ENCODE data around the gene BTBD2. TPM values are rescaled to one million over a fixed set of nuclear protein-coding genes. Genes with fewer than 3 reads are reported as not detected.

BTBD2 gene
- total RNA-seq, 1 donor from 2014 or later = 61.4 TPM

- no peak for DNase-seq (ENCODE audit: low spot score)
Observed at GRCh38 chr19:1987197-1988187, 28.0 kb downstream of the BTBD2 start.

- no peak for DNase-seq (ENCODE audit: low spot score)
Observed at GRCh38 chr19:1986357-1987162, 29.0 kb downstream of the BTBD2 start.

GRCh38 chr19:1985588-1986356 lies 29.7 kb downstream of the BTBD2 start:
- no peak for DNase-seq (ENCODE audit: low spot score)

GRCh38 chr19:1984357-1984756 lies 31.2 kb downstream of the BTBD2 start:
- no peak for DNase-seq (ENCODE audit: low spot score)

GRCh38 chr19:1981253-1981652 lies 34.3 kb downstream of the BTBD2 start:
- no peak for DNase-seq (ENCODE audit: low spot score)

- no peak for DNase-seq (ENCODE audit: low spot score)
Observed at GRCh38 chr19:1980809-1981181, 34.7 kb downstream of the BTBD2 start.

GRCh38 chr19:1980091-1980808 lies 35.3 kb downstream of the BTBD2 start:
- DNase-seq (ENCODE audit: low spot score) = no peak

GRCh38 chr19:1979642-1980041 lies 35.9 kb downstream of the BTBD2 start:
- no peak for DNase-seq (ENCODE audit: low spot score)

GRCh38 chr19:1979017-1979416 lies 36.5 kb downstream of the BTBD2 start:
- no peak for DNase-seq (ENCODE audit: low spot score)

- DNase-seq (ENCODE audit: low spot score) = no peak
Observed at GRCh38 chr19:1978346-1978894, 37.1 kb downstream of the BTBD2 start.

- no peak for DNase-seq (ENCODE audit: low spot score)
Observed at GRCh38 chr19:1977120-1977519, 38.4 kb downstream of the BTBD2 start.

- no peak for DNase-seq (ENCODE audit: low spot score)
Observed at GRCh38 chr19:1975162-1975480, 40.4 kb downstream of the BTBD2 start.

- DNase-seq (ENCODE audit: low spot score) = no peak
Observed at GRCh38 chr19:1974381-1975161, 40.9 kb downstream of the BTBD2 start.

- DNase-seq (ENCODE audit: low spot score) = no peak
Observed at GRCh38 chr19:1970806-1971502, 44.6 kb downstream of the BTBD2 start.

- DNase-seq (ENCODE audit: low spot score) = no peak
Observed at GRCh38 chr19:1970003-1970805, 45.3 kb downstream of the BTBD2 start.

GRCh38 chr19:1969176-1970002 lies 46.1 kb downstream of the BTBD2 start:
- no peak for DNase-seq (ENCODE audit: low spot score)
